DMS79 (cell line): ENCODE results near the gene FAM200C.
A peak's percentile ranks its signal among the peaks of the same experiment; 100 is the strongest.
"Not testable (repeated sequence)": the region's sequence is repeated elsewhere in the genome, so short reads cannot be mapped to it uniquely, and the experiment has no call there.

Experiments
- DNase-seq: peaks from one replicate; lab custom pipeline; 2025; lab: John Stamatoyannopoulos, UW

The FAM200C gene

GRCh38 chr5:160399402-160400353 lies at the start of gene FAM200C:
Gene FAM200C, minus strand, starts transcription at chr5:160400054. Its CDS starts 4,564 bp downstream, at chr5:160395490.
- peak; percentile 62 for DNase-seq

- no peak for DNase-seq
Measured at GRCh38 chr5:160449458-160449857, 49.6 kb upstream of the FAM200C start.

GRCh38 chr5:160448886-160449285 lies 49.0 kb upstream of the FAM200C start:
- no peak for DNase-seq

GRCh38 chr5:160445751-160446150 lies 45.9 kb upstream of the FAM200C start:
- no peak for DNase-seq

- DNase-seq = no peak
Measured at GRCh38 chr5:160445132-160445531, 45.3 kb upstream of the FAM200C start.

GRCh38 chr5:160444407-160444806 lies 44.6 kb upstream of the FAM200C start:
- DNase-seq = no peak

- DNase-seq = no peak
Measured at GRCh38 chr5:160442824-160443431, 43.1 kb upstream of the FAM200C start.

GRCh38 chr5:160441311-160441781 lies 41.5 kb upstream of the FAM200C start:
- DNase-seq = no peak

GRCh38 chr5:160439205-160439600 lies 39.3 kb upstream of the FAM200C start:
- peak; percentile 20 for DNase-seq

- peak; percentile 20 for DNase-seq
Measured at GRCh38 chr5:160438316-160439204, 38.7 kb upstream of the FAM200C start.

GRCh38 chr5:160437271-160437670 lies 37.4 kb upstream of the FAM200C start:
- DNase-seq = no peak

- not testable (repeated sequence) for DNase-seq
Measured at GRCh38 chr5:160436661-160437060, 36.8 kb upstream of the FAM200C start.

- DNase-seq = no peak
Measured at GRCh38 chr5:160436017-160436416, 36.2 kb upstream of the FAM200C start.

GRCh38 chr5:160435532-160435931 lies 35.7 kb upstream of the FAM200C start:
- no peak for DNase-seq

GRCh38 chr5:160434022-160434531 lies 34.2 kb upstream of the FAM200C start:
- DNase-seq = peak; percentile 69

- no peak for DNase-seq
Measured at GRCh38 chr5:160432787-160433186, 32.9 kb upstream of the FAM200C start.

GRCh38 chr5:160432196-160432595 lies 32.3 kb upstream of the FAM200C start:
- DNase-seq = no peak

- DNase-seq = peak; percentile 48
Measured at GRCh38 chr5:160427607-160428006, 27.8 kb upstream of the FAM200C start.

GRCh38 chr5:160423099-160423498 lies 23.2 kb upstream of the FAM200C start:
- peak; percentile 15 for DNase-seq

- peak; percentile 71 for DNase-seq
Measured at GRCh38 chr5:160421625-160422258, 21.9 kb upstream of the FAM200C start, which contains the start of gene PTTG1. Gene PTTG1, plus strand, starts transcription at chr5:160421855. Its CDS starts 458 bp downstream, at chr5:160422313.

GRCh38 chr5:160420331-160420610 lies 20.4 kb upstream of the FAM200C start:
- DNase-seq = no peak
